Islet precursor cell (in vitro differentiated cells): ENCODE results near the gene OR56A5.

Source experiments
- DNase-seq: peaks from one replicate; pipeline ENCODE4 v3.0.0-alpha.2; 2018

The OR56A5 gene

DNA sequence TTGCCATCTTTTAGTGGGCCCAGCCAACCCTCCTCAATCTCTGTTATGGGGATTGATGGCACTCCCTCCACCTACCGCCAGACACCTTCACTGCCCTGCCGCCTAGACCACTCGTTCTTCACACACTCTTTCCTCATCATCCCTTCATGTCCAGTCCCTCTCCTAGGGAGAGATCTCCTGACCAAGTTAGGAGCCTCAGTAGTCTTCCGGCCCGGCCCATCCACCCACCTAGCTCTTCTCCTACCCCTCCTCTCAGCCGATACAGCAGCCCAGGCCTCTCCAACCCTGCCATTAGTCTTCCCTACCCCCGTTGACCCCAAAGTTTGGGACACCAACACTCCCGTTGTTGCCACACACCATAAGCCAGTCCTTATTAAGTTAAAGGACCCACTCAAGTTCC is 37.2 kb downstream of the OR56A5 start:
- no peak for DNase-seq

DNA sequence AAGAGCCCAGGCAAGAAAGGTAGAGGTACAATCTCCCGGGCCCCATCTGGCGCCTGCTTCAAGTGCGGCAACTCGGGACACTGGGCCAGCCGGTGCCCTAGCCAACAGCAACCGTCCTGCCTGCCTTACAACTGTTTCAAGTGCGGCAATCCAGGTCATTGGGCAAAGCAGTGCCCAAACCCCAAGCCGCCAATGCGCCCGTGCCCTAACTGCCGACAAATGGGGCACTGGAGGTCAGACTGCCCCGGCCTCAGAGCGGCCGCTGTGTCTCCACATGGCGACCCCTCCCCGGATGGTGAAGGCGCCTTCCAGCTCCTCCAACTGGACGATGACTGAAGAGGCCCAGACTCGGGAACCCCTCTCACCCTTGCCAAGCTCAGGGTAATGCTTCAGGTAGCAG is 37.7 kb downstream of the OR56A5 start:
- DNase-seq: no peak

DNA sequence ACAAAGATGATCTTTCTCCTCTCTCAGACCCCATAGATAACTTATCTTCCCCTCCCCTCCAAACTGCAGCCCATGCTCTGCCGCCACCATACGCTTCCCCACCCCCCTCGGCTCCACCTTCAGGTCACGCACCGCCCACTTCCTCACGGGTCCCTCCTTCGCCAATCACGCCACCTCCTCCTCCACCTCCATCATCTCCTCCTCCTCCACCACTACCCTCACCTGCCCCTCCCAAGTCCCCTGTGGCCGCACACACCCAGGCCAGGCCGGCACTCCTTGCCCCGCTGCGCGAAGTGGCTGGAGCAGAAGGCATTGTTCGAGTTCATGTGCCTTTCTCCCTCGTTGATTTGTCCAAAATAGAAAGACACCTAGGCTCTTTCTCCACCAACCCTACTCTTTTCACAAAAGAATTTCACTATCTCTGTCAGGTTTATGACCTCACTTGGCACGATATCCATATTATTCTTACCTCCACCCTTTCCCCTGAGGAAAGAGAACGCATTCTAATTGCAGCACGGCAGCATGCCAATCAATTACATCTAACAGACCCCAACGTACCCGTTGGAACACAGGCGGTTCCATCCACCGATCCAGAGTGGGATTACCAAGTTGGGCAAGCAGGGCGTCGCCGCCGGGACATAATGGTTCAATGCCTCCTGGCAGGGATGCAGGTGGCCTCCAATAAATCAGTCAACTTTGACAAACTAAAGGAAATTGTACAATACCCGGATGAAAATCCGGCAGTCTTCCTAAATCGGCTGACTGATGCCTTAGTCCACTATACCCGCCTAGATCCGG is 38.5 kb downstream of the OR56A5 start:
- no peak for DNase-seq

DNA sequence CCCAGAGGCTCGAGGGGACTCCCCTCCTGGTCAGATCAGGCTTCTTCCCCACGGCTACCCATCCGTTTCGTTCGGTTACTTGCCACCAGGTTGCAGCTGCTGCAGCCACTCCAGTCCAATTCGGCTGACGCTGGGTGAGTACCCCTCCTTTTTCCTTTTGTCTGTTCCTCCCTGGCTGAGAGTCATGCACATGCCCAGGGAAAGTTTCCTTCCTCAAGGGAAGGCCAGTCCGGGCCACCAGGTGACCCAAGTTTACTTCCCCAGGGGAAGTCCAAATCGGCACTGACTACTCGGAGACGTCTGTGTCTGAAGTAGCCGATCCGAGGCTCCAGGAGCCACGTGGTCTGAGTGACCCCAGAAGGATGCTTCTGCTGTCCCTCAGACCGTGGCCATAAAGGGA is 39.5 kb downstream of the OR56A5 start:
- DNase-seq: no peak

DNA sequence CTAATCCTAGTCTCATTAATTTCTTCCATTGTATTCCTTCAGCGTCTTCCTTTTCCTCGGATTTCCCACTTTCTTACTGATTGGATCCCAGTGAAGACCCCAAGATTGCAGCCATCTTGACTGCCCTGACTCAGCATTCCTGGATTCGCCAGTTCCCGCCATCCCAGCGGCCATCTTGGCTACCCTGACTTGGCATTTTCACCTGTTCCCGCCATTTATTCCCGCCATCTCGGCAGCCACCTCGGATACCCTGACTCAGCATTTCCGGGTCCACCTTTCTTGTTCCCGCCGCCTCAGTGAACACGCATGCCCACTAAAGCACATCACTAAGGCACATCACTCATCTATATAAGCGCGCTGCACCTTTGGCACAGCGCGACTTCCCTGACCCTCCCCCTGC is 40.0 kb downstream of the OR56A5 start:
- no peak for DNase-seq

DNA sequence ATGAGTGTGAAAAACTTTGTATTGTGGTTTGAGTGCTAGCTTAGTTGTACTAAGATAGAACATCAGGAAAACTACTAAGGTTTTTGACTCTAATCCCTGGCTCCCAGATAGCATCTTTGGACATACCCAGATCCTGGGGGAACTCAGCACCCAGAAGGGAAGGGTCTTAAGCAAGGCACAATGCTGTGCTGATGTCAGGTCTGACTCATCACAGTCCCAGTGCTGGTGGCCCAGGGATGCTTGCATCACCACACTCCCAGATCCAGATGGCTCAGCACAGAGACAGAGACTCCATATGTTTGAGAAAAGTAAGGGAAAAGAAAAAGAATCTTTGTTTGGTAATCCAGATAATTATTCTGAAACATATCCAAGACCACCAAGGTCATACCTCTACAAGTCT is 44.5 kb downstream of the OR56A5 start:
- DNase-seq: no peak

DNA sequence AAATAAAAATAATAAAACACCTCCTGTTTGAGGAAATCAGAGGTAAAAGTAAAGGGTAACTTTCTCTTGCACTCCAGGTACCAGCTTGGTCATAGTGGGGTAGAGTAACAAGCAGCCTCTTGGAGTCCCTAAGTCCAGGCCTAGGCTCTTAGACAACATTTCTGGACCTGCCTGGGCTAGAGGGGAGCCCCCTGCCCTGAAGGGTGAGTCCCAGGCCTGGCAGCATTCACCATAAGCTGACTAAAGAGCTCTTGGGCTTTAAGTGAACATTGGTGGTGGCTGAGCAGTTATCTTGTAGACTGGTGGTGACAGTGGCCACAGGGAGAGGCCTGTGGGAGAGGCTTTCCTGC is 44.9 kb downstream of the OR56A5 start:
- no peak for DNase-seq

DNA sequence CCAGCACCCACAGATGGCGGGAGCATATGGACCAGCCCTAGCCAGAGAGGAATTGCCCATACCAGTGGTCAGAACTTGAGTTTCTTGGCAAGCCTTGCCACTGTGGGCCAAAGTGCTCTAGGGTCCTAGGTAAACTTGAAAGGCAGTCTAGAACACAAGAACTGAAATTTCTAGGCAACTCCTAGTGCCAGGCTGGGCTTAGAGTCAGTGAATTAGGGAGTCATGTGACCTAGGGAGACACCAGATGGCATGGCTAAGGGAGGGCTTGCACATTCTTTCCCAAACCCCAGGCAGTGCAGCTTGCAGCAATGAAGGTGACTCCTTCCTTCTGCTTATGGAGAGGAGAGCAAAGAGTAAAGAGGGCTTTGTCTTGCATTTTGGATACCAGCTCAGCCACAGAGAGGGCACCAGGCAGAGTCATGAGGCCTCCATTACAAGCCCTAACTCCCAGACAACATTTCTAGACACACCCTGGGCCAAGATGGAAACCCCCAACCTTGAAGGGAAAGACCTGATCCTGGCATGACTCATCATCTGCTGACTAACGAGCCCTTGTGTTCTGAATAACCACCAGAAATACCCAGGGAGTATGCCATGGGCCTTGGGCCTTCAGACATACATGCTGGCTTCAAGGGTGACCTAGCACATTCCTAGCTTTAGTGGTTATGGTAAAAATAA is 45.4 kb downstream of the OR56A5 start:
- DNase-seq: no peak
